DMS53 treated with DMSO at 0.1 percent for 48 hours (cell line): ENCODE data around the gene DTYMK.
"Not testable (repeated sequence)": the region's sequence is repeated elsewhere in the genome, so short reads cannot be mapped to it uniquely, and the experiment has no call there.

ENCODE experiments used
- DNase-seq: peaks from one replicate; lab custom pipeline; 2025; ENCODE audit not compliant: unreplicated experiment; lab: John Stamatoyannopoulos, UW

DTYMK gene

GRCh38 chr2:241686650-241687425, at the start of gene DTYMK:
Gene DTYMK (minus strand): TSS chr2:241686815. CDS start chr2:241686783, 32 bp downstream.
- peak; percentile 90 for DNase-seq

- no peak for DNase-seq
These were observed 49.5 kb upstream of the DTYMK start for GRCh38 chr2:241736111-241736510.

GRCh38 chr2:241734467-241735208, 48.0 kb upstream of the DTYMK start, which contains the start of gene D2HGDH:
Gene D2HGDH (plus strand): TSS chr2:241734630. CDS start chr2:241735225, 595 bp downstream.
- DNase-seq: peak; percentile 33

- no peak for DNase-seq
These were observed 47.5 kb upstream of the DTYMK start for GRCh38 chr2:241734208-241734466.

- DNase-seq: no peak
These were observed 47.0 kb upstream of the DTYMK start for GRCh38 chr2:241733391-241734207.

- DNase-seq: not testable (repeated sequence)
These were observed 46.0 kb upstream of the DTYMK start for GRCh38 chr2:241732513-241733186.

GRCh38 chr2:241730671-241731293, 44.2 kb upstream of the DTYMK start:
- no peak for DNase-seq

GRCh38 chr2:241729868-241730267, 43.3 kb upstream of the DTYMK start:
- DNase-seq: no peak

GRCh38 chr2:241728627-241729026, 42.0 kb upstream of the DTYMK start:
- no peak for DNase-seq

GRCh38 chr2:241728000-241728399, 41.4 kb upstream of the DTYMK start:
- no peak for DNase-seq

- no peak for DNase-seq
These were observed 39.8 kb upstream of the DTYMK start for GRCh38 chr2:241726459-241726858.

- DNase-seq: no peak
These were observed 38.6 kb upstream of the DTYMK start for GRCh38 chr2:241724975-241725870.

- no peak for DNase-seq
These were observed 37.8 kb upstream of the DTYMK start for GRCh38 chr2:241724259-241724974.

- DNase-seq: no peak
These were observed 36.4 kb upstream of the DTYMK start for GRCh38 chr2:241722896-241723454.

GRCh38 chr2:241721852-241722251, 35.2 kb upstream of the DTYMK start:
- DNase-seq: no peak

- DNase-seq: no peak
These were observed 33.9 kb upstream of the DTYMK start for GRCh38 chr2:241720560-241720959.

GRCh38 chr2:241720099-241720498, 33.5 kb upstream of the DTYMK start:
- no peak for DNase-seq

- no peak for DNase-seq
These were observed 32.5 kb upstream of the DTYMK start for GRCh38 chr2:241719093-241719492.

GRCh38 chr2:241708879-241709278, 22.3 kb upstream of the DTYMK start:
- no peak for DNase-seq
